Panc1 (cell line): ENCODE measurements around the gene AHNAK.

ENCODE experiments used
- SIN3A ChIP-seq: IDR thresholded peaks from 2 replicates; pipeline ENCODE4 v1.6.1; 2012; ENCODE audit warnings: low read depth, mild to moderate bottlenecking, low read length, moderate library complexity, borderline replicate concordance; ENCODE audit not compliant: insufficient read depth
- TF ChIP-seq, protein P1 (sequence below): fragments of 450-650 bp; IDR thresholded peaks from 2 replicates; pipeline ENCODE4 v1.5.1; 2017; ENCODE audit warnings: mild to moderate bottlenecking

DNA sequence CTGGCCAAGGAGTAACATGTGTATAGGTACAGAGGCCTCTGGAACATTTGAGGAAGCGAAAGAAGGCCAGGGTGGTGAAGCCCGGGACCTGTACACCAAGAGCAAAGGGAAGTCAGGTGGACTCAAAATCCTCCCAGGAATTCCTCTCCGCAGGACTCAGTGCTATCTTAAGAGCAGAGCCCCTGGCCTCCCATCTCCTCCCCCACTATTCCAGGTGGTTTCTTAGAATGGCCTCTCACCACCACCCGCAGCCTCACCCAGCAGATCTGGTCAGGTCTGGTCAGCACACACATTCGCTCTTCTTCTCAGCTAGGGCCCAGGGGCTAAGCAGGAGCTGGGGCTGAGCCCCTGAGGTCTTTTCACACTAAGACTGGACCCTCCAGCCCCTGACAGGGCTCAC lies 68.7 kb downstream of the AHNAK start:
- TF ChIP-seq, protein P1, sequence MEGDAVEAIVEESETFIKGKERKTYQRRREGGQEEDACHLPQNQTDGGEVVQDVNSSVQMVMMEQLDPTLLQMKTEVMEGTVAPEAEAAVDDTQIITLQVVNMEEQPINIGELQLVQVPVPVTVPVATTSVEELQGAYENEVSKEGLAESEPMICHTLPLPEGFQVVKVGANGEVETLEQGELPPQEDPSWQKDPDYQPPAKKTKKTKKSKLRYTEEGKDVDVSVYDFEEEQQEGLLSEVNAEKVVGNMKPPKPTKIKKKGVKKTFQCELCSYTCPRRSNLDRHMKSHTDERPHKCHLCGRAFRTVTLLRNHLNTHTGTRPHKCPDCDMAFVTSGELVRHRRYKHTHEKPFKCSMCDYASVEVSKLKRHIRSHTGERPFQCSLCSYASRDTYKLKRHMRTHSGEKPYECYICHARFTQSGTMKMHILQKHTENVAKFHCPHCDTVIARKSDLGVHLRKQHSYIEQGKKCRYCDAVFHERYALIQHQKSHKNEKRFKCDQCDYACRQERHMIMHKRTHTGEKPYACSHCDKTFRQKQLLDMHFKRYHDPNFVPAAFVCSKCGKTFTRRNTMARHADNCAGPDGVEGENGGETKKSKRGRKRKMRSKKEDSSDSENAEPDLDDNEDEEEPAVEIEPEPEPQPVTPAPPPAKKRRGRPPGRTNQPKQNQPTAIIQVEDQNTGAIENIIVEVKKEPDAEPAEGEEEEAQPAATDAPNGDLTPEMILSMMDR: no peak
- no peak for TF ChIP-seq SIN3A
